Pulmonary artery endothelial cell (primary cell): Measurements from ENCODE around the gene HS6ST3. TPM values are rescaled to one million over a fixed set of nuclear protein-coding genes. Genes with fewer than 3 reads are reported as not detected.
"Not testable (repeated sequence)": the region's sequence is repeated elsewhere in the genome, so short reads cannot be mapped to it uniquely, and the experiment has no call there.

ENCODE experiments used
- DNase-seq: peaks from one replicate; pipeline ENCODE4 v3.0.0-alpha.2; 2011; ENCODE audit warnings: low read depth, low spot score
- total RNA-seq: library from RNA; depleted of rRNA; stranded (reverse); fragments of >200 nt; gene quantifications from 2 replicates; pipeline ENCODE4 v1.2.3, GENCODE V29; 2014

HS6ST3 gene
- total RNA-seq, result 0.46 and 1.9 TPM in 2 replicates

DNA sequence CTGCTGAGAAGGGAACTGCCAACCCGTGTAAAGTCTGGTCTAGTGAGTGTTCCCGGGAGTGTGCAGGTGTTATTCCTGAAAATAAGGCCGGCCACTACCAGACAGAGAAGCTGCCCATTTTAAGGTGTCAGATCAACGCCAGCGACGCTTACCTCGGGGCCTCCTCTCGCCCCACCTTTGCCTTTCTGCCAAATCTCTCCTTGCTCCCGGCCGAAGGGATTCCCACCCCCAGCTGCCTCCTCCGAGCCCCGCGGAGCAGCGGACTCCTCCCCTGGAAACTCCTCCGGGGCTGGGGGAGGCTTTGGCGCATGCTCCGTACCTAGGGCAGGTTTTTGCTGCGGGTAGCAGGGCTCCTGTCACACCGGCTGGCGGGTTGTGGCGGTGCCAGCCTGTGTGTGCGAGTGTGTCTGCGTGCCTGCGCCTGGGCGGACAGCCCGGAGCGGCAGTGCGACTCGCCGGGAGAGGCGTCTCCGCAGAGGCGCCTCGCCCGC lies at the start of gene HS6ST3:
TSS of gene HS6ST3 (plus strand) at position 359 of the 491 bp plus-strand sequence.
- DNase-seq, result no peak

GRCh38 chr13:96041326-96042110 lies 48.4 kb upstream of the HS6ST3 start:
- no peak for DNase-seq

DNA sequence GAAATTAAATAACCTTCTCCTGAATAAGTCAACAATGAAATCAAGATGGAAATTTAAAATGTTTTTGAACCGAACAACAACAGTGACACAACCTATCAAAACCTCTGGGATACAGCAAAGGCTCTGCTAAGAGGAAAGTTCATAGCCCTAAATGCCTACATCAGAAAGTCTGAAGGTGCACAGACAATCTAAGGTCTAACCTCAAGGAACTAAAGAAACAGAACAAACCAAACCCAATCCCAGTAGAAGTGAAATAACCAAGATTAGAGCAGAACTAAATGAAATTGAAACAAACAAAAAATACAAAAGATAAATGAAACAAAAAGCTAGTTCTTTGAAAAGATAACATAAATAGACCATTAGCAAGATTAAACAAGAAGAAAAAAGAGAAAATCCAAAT lies 45.7 kb upstream of the HS6ST3 start:
- no peak for DNase-seq

GRCh38 chr13:96046449-96047126 lies 43.3 kb upstream of the HS6ST3 start:
- DNase-seq, result not testable (repeated sequence)

DNA sequence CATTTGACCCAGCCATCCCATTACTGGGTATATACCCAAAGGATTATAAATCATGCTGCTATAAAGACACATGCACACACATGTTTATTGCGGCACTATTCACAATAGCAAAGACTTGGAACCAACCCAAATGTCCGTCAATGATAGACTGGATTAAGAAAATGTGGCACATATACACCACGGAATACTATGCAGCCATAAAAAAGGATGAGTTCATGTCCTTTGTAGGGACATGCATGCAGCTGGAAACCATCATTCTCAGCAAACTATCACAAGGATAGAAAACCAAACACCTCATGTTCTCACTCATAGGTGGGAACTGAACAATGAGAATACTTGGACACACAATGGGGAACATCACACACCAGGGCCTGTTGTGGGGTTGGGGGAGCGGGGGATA lies 39.0 kb upstream of the HS6ST3 start:
- not testable (repeated sequence) for DNase-seq

GRCh38 chr13:96051491-96051890 lies 38.4 kb upstream of the HS6ST3 start:
- DNase-seq, result not testable (repeated sequence)

GRCh38 chr13:96051946-96052345 lies 38.0 kb upstream of the HS6ST3 start:
- DNase-seq, result not testable (repeated sequence)

GRCh38 chr13:96052656-96053002 lies 37.3 kb upstream of the HS6ST3 start:
- no peak for DNase-seq

- DNase-seq, result peak; percentile 67
Measured at GRCh38 chr13:96053003-96053703, 36.8 kb upstream of the HS6ST3 start, which contains the start of gene UGGT2. UGGT2 (minus strand) TSS chr13:96053401; CDS start chr13:96053312, 89 bp downstream.

GRCh38 chr13:96065849-96066248 lies 24.1 kb upstream of the HS6ST3 start:
- no peak for DNase-seq

- DNase-seq, result no peak
Measured at GRCh38 chr13:96068729-96069128, 21.2 kb upstream of the HS6ST3 start.

GRCh38 chr13:96071504-96071903 lies 18.4 kb upstream of the HS6ST3 start:
- no peak for DNase-seq

DNA sequence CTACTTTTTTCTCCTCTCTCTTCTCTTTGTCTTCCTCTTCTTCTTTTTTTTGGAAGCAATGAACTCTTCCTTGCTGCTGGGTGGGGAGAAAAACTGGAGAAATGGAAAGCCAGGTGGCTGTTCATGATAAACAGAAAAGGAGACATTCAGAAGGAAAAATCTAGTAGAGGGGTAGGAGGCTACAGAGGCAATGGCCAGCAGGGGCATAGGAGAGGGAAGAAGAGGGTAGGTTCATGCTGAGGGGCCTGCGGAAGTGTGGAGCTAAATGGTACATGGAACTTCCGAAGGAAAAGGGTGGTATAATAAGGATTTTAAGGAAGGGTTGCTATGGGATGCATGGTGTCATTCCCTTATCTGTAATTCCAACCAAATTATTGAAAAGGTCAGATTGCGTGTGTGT lies 17.5 kb upstream of the HS6ST3 start:
- DNase-seq, result no peak

- no peak for DNase-seq
Measured at GRCh38 chr13:96075953-96076543, 13.9 kb upstream of the HS6ST3 start.

GRCh38 chr13:96080676-96081075 lies 9.2 kb upstream of the HS6ST3 start:
- DNase-seq, result no peak

- no peak for DNase-seq
Measured at GRCh38 chr13:96081888-96082287, 8.0 kb upstream of the HS6ST3 start.

GRCh38 chr13:96082640-96083039 lies 7.3 kb upstream of the HS6ST3 start:
- no peak for DNase-seq

DNA sequence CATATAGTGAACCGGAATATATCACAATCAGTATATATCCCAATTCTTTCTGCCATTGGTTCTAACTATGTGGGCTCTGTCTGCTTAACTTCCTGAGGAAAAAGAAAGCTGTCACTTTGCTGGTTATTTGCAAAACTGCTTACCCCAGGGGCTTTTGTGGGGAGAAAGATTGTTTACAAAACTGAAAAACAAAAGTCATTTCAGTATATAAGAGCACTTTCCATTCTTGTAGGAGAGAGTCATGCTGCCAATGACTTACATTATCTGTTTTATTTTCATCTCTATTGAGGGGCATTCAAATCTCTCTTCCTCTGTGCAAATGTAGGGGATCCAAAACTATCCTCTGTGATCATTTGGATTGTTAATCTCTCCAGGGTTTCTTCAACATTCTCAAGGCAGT lies 3.2 kb upstream of the HS6ST3 start:
- DNase-seq, result no peak

DNA sequence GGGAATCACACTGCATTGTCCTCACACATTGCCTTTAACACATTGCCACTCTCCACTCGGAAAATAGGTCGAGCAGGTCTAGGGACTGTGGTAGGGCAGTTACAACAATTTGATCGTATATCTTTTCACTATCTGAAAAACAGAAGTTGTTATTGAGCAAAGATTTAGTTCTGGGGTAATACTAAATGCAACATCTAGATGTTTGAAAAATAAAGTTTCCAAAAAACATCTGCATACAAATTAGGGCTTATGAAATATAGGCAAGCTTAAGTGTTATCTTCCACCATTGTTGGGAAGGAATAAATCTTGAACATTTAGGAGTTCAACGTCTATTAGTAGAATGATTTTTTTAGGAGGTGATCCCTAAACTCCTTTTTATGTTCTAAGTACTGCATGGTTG lies 768 bp upstream of the HS6ST3 start:
- no peak for DNase-seq

GRCh38 chr13:96090240-96091101 lies 564 bp downstream of the HS6ST3 start:
- no peak for DNase-seq
